Stomach (tissue), 9 donors: ENCODE measurements around the gene DIAPH3. TPM values are rescaled to one million over a fixed set of nuclear protein-coding genes. Genes with fewer than 3 reads are reported as not detected.

Experiments used
- DNase-seq, 2 donors: peaks; one replicate each; pipeline versions ENCODE4 v3.0.0 to v3.0.0-alpha.2; 2013 to 2019
- H3K27ac ChIP-seq, 5 donors: fragments of 200-600 bp in 4 of 5; sonication (generic) in 4 of 5; one replicate each; pipeline ENCODE4 v1.5.1; 2013 to 2019; ENCODE audit warnings: mild to moderate bottlenecking in 1 of 5, moderate library complexity in 1 of 5
- H3K27me3 ChIP-seq, 3 donors: fragments of 200-600 bp; sonication (generic); one replicate each; pipeline ENCODE4 v1.5.1; 2017 to 2019; ENCODE audit warnings: mixed run types in 1 of 3
- H3K36me3 ChIP-seq, 4 donors: fragments of 200-600 bp; sonication (generic); 1 replicate in 3 of 4; 2 replicates in 1 of 4; pipeline ENCODE4 v1.5.1; 2016 to 2019
- H3K4me1 ChIP-seq, 4 donors: fragments of 200-600 bp; sonication (generic); one replicate each; pipeline ENCODE4 v1.5.1; 2016 to 2019
- H3K4me3 ChIP-seq, 4 donors: fragments of 200-600 bp; sonication (generic) in 3 of 4; one replicate each; pipeline ENCODE4 v1.5.1; 2016 to 2019; ENCODE audit warnings: mild to moderate bottlenecking in 1 of 4
- H3K9me3 ChIP-seq, 4 donors: fragments of 200-600 bp; sonication (generic); one replicate each; pipeline ENCODE4 v1.5.1; 2016 to 2019
- CTCF ChIP-seq, 7 experiments: fragments of 450-650 bp in 4 of 7; fragments of 200-600 bp in 3 of 7; sonication (generic) in 3 of 7; IDR thresholded peaks; one replicate each; pipeline ENCODE4 v1.5.1; 2016 to 2019; ENCODE audit warnings: antibody characterized with exemption in 7 of 7, control low read depth in 2 of 7, mild to moderate bottlenecking in 1 of 7
- EP300 ChIP-seq: sonication (generic); formaldehyde crosslinking; IDR thresholded peaks from one replicate; pipeline ENCODE4 v1.6.1; 2017; ENCODE audit warnings: antibody characterized with exemption
- POLR2A ChIP-seq, 4 donors: fragments of 450-650 bp; IDR thresholded peaks; one replicate each; pipeline ENCODE4 v1.6.1; 2016; ENCODE audit warnings: antibody characterized with exemption in 4 of 4, control low read depth in 2 of 4, mild to moderate bottlenecking in 1 of 4, moderate library complexity in 1 of 4
- POLR2AphosphoS5 ChIP-seq, 3 donors: sonication (generic); formaldehyde crosslinking; IDR thresholded peaks; one replicate each; pipeline ENCODE4 v1.6.1; 2016; ENCODE audit warnings: antibody characterized with exemption in 3 of 3
- WGBS, 5 donors: extraction: QIAGEN DNeasy Blood & Tissue Kit in 3 of 5; methylation state at CpG; one replicate each; pipeline versions ENCODE4 v1.1.5 to v1.1.7; 2013 to 2018; 5-methylcytosine and 5-hydroxymethylcytosine counted together
- intact Hi-C: fragments of 100-400 bp; cut with DNase I; formaldehyde crosslinking; loops from one replicate; pipeline ENCODE4 v1.15.1; 2023; ENCODE audit warnings: low total_unique reads
- polyA plus RNA-seq, 3 donors: library from polyadenylated mRNA; stranded (reverse); fragments of 200-250 nt; gene quantifications; one replicate each; pipeline ENCODE4 v1.2.3, GENCODE V29; 2013
- total RNA-seq, 5 donors: library from RNA; depleted of rRNA; stranded (reverse); fragments of >200 nt; gene quantifications; one replicate each; pipeline versions ENCODE4 v1.1.0 to v1.2.3, GENCODE V29; 2014 to 2016
- donor health status: healthy with polysubstance abuse.
- donor health status: Bipolar disorder and iron deficiency.
- donor health status: healthy.

Gene DIAPH3
- total and polyA plus RNA-seq, 8 donors = 2.5 to 12.1 (median 4.6) TPM

- H3K4me3 ChIP-seq = no peak overlapping the region
- 71 to 89% (median 78%) methylated on average over 3 of the region's 3 CpGs for WGBS, 5 donors
- no peak for DNase-seq
- H3K36me3 ChIP-seq = no peaks in the 10 kb centered on the region
- intact Hi-C loops = no loop called here
- H3K27me3 ChIP-seq = no peaks in the 10 kb centered on the region
- TF ChIP-seq POLR2A (IDR thresholded peaks at IDR 0.05) (no peak), POLR2AphosphoS5 (IDR thresholded peaks at IDR 0.05) (no peak), CTCF (IDR thresholded peaks at IDR 0.05) (no peak), EP300 (no peak)
- H3K4me1 ChIP-seq = no peaks in the 10 kb centered on the region
- no peak overlapping the region for H3K27ac ChIP-seq
- H3K9me3 ChIP-seq = no peaks in the 10 kb centered on the region
Measured at GRCh38 chr13:59976856-59977255, 186.9 kb downstream of the DIAPH3 start.

- intact Hi-C loops = no loop called here
- Histone ChIP-seq H3K27ac (no peak overlapping the region), H3K27me3 (no peaks in the 10 kb centered on the region), H3K4me3 (no peak overlapping the region), H3K36me3 (no peaks in the 10 kb centered on the region), H3K9me3 (no peaks in the 10 kb centered on the region), H3K4me1 (no peaks in the 10 kb centered on the region)
- no peak for DNase-seq
- TF ChIP-seq EP300 = no peak
- no peak for TF ChIP-seq POLR2AphosphoS5 (IDR thresholded peaks at IDR 0.05)
- TF ChIP-seq POLR2A (IDR thresholded peaks at IDR 0.05) = no peak
- TF ChIP-seq CTCF (IDR thresholded peaks at IDR 0.05) = no peak
- 86 to 95% (median 93%) methylated on average over 6 of the region's 6 CpGs for WGBS, 5 donors
Measured at GRCh38 chr13:59975807-59976435, 187.8 kb downstream of the DIAPH3 start.

GRCh38 chr13:59970847-59971246, 192.9 kb downstream of the DIAPH3 start:
- Histone ChIP-seq H3K9me3 (no peaks in the 10 kb centered on the region), H3K4me3 (no peak overlapping the region), H3K36me3 (no peaks in the 10 kb centered on the region), H3K4me1 (no peaks in the 10 kb centered on the region), H3K27ac (no peak overlapping the region), H3K27me3 (no peaks in the 10 kb centered on the region)
- WGBS, 5 donors = 87 to 96% (median 94%) methylated on average over 3 of the region's 3 CpGs
- TF ChIP-seq EP300 (no peak), POLR2AphosphoS5 (IDR thresholded peaks at IDR 0.05) (no peak), CTCF (IDR thresholded peaks at IDR 0.05) (no peak), POLR2A (IDR thresholded peaks at IDR 0.05) (no peak)
- intact Hi-C loops = no loop called here
- DNase-seq = no peak

- no peaks in the 10 kb centered on the region for H3K4me1 ChIP-seq
- H3K36me3 ChIP-seq = no peaks in the 10 kb centered on the region
- H3K9me3 ChIP-seq = no peaks in the 10 kb centered on the region
- no peak overlapping the region for H3K4me3 ChIP-seq
- WGBS, 5 donors = 48 to 96% (median 77%) methylated on average over 2 of the region's 2 CpGs
- no peak for DNase-seq
- TF ChIP-seq EP300 (no peak), POLR2A (IDR thresholded peaks at IDR 0.05) (no peak), CTCF (IDR thresholded peaks at IDR 0.05) (no peak), POLR2AphosphoS5 (IDR thresholded peaks at IDR 0.05) (no peak)
- intact Hi-C loops = no loop called here
- H3K27me3 ChIP-seq = no peaks in the 10 kb centered on the region
- H3K27ac ChIP-seq = no peak overlapping the region
Measured at GRCh38 chr13:59963827-59964226, 199.9 kb downstream of the DIAPH3 start.
